Adrenal gland (tissue), 5 donors: Measurements from ENCODE around the gene IFT57.

ENCODE experiments used
- CTCF ChIP-seq, 6 experiments: fragments of 450-650 bp in 4 of 6; fragments of 200-600 bp in 2 of 6; sonication (generic) in 1 of 6; IDR thresholded peaks; 1 replicate in 5 of 6; 2 replicates in 1 of 6; pipeline versions ENCODE4 v1.5.1 to v1.8.0; 2016 to 2021; ENCODE audit warnings: antibody characterized with exemption in 6 of 6, mild to moderate bottlenecking in 2 of 6, moderate library complexity in 1 of 6
- POLR2A ChIP-seq, 2 donors: fragments of 450-650 bp; IDR thresholded peaks; one replicate each; pipeline ENCODE4 v1.6.1; 2017; ENCODE audit warnings: antibody characterized with exemption in 2 of 2, mild to moderate bottlenecking in 2 of 2, moderate library complexity in 1 of 2
- donor health status: DM: no; HTN: no; CAD: no.

GRCh38 chr3:108133048-108133369 lies 89.2 kb downstream of the IFT57 start:
- no peak for TF ChIP-seq CTCF (IDR thresholded peaks at IDR 0.05)
- TF ChIP-seq POLR2A (IDR thresholded peaks at IDR 0.05): no peak
